ENCODE measurements around the gene TRIO. TPM values are rescaled to one million over a fixed set of nuclear protein-coding genes. Genes with fewer than 3 reads are reported as not detected.

The TRIO gene
- total RNA-seq, 3 donors from 2014 or later (not counting 1 experiment from before 2014, with no cell fraction given), result 84.6 to 136 (median 94.3) TPM

DNA sequence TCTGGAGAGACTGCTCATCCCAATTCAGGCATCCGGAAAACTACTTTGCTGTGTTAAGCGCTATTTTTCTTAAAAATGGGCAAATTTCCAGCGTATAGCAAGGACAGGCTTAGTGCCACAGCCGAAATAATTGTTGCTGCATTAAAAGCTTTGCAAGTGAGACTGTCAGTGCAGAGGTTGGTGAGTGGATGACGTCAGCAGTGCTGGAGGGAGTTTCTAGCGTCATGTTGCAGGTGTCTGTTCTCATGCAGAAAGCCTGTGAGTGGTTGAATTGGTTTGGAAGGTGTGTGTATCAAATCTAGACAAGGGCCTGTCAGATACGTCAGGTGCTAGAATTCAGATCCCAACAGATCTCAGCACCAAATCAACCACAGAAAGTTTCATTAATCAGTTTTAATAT, 204.4 kb downstream of the TRIO start:
- no peak overlapping the region for H3K27ac Mint-ChIP-seq
- WGBS (ENCODE audit: insufficient coverage), result 85% methylated on average over 6 of the region's 7 CpGs
- peaks cover 6% of the 10 kb centered on the region for H3K4me1 ChIP-seq (ENCODE audit: control insufficient read depth, insufficient read depth, low read length)
- DNase-seq (no peak), ATAC-seq (no peak)
- no peak overlapping the region for H3K27ac ChIP-seq (ENCODE audit: low read length)
- H3K4me1 Mint-ChIP-seq, result peaks cover 0 to 5% of the 10 kb centered on the region in 2 donors
- H3K4me3 ChIP-seq (ENCODE audit: low read length), result no peak overlapping the region
- no peaks in the 10 kb centered on the region for H3K36me3 Mint-ChIP-seq
- no peaks in the 10 kb centered on the region for H3K9me3 ChIP-seq (ENCODE audit: control insufficient read depth, insufficient read depth, low read length)
- intact Hi-C loops (cut with micrococcal nuclease), result no loop called here
- no peaks in the 10 kb centered on the region for H3K9me3 Mint-ChIP-seq
- H3K27me3 Mint-ChIP-seq (ENCODE audit: low read depth in 2 of 2), result no peaks in the 10 kb centered on the region
- H3K36me3 ChIP-seq (ENCODE audit: control insufficient read depth, insufficient read depth, low read length), result peaks cover 3% of the 10 kb centered on the region
- H3K27me3 ChIP-seq (ENCODE audit: control insufficient read depth, insufficient read depth, low read length), result no peaks in the 10 kb centered on the region
- no peak for TF ChIP-seq CTCF (IDR thresholded peaks at IDR 0.05)
- no peak overlapping the region for H3K4me3 Mint-ChIP-seq

DNA sequence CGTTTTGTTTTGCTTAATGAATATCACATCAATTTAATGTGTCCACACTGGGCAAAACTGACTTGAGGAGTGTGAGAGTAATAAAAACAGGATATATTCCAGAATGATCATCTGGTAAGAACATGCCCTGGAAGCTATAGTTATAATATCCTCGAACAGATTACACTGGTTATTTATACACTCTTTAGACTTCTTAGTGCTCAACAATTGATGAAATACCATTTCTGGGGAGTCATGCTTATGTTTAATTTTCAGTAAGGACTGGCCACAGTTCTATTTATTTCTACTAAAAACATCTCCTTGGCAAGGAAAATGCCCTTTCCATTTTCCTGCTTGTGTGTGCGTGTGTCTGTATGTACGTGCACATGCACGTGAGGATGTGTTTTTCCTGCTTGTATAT, 205.0 kb downstream of the TRIO start:
- intact Hi-C loops (cut with micrococcal nuclease), result no loop called here
- TF ChIP-seq CTCF (IDR thresholded peaks at IDR 0.05), result no peak
- Mint-ChIP-seq H3K27me3 (ENCODE audit: low read depth in 2 of 2) (no peaks in the 10 kb centered on the region), H3K4me3 (no peak overlapping the region), H3K36me3 (no peaks in the 10 kb centered on the region), H3K4me1 (peaks cover 0 to 5% of the 10 kb centered on the region in 2 donors), H3K9me3 (no peaks in the 10 kb centered on the region), H3K27ac (no peak overlapping the region)
- Histone ChIP-seq H3K9me3 (ENCODE audit: control insufficient read depth, insufficient read depth, low read length) (no peaks in the 10 kb centered on the region), H3K27ac (ENCODE audit: low read length) (no peak overlapping the region), H3K4me3 (ENCODE audit: low read length) (no peak overlapping the region), H3K36me3 (ENCODE audit: control insufficient read depth, insufficient read depth, low read length) (peaks cover 3% of the 10 kb centered on the region), H3K27me3 (ENCODE audit: control insufficient read depth, insufficient read depth, low read length) (no peaks in the 10 kb centered on the region), H3K4me1 (ENCODE audit: control insufficient read depth, insufficient read depth, low read length) (peaks cover 6% of the 10 kb centered on the region)
- DNase-seq (no peak), ATAC-seq (no peak)
- 69% methylated on average over 4 of the region's 5 CpGs for whole genome bisulfite sequencing (ENCODE audit: insufficient coverage)

GRCh38 chr5:14349029-14349428, 205.9 kb downstream of the TRIO start:
- ATAC-seq, result no peak
- Mint-ChIP-seq H3K36me3 (no peaks in the 10 kb centered on the region), H3K4me1 (peaks cover 0 to 5% of the 10 kb centered on the region in 2 donors), H3K4me3 (no peak overlapping the region), H3K9me3 (no peaks in the 10 kb centered on the region), H3K27ac (peak overlapping the region in 1 of 2 donors; percentile 67), H3K27me3 (ENCODE audit: low read depth in 2 of 2) (no peaks in the 10 kb centered on the region)
- intact Hi-C loops (cut with micrococcal nuclease), result no loop called here
- Histone ChIP-seq H3K27ac (ENCODE audit: low read length) (no peak overlapping the region), H3K9me3 (ENCODE audit: control insufficient read depth, insufficient read depth, low read length) (no peaks in the 10 kb centered on the region), H3K4me1 (ENCODE audit: control insufficient read depth, insufficient read depth, low read length) (peaks cover 6% of the 10 kb centered on the region), H3K27me3 (ENCODE audit: control insufficient read depth, insufficient read depth, low read length) (no peaks in the 10 kb centered on the region), H3K36me3 (ENCODE audit: control insufficient read depth, insufficient read depth, low read length) (peaks cover 3% of the 10 kb centered on the region), H3K4me3 (ENCODE audit: low read length) (no peak overlapping the region)
- TF ChIP-seq CTCF (IDR thresholded peaks at IDR 0.05), result no peak
- WGBS (ENCODE audit: insufficient coverage), result 97% methylated on average over 7 of the region's 8 CpGs
- no peak for DNase-seq

- 72% methylated on average over 7 of the region's 7 CpGs for WGBS (ENCODE audit: insufficient coverage)
- no peaks in the 10 kb centered on the region for H3K36me3 Mint-ChIP-seq
- no peak overlapping the region for H3K27ac Mint-ChIP-seq
- peaks cover 2 to 6% of the 10 kb centered on the region in 2 donors for H3K4me1 Mint-ChIP-seq
- Histone ChIP-seq H3K4me1 (ENCODE audit: control insufficient read depth, insufficient read depth, low read length) (peaks cover 6% of the 10 kb centered on the region), H3K4me3 (ENCODE audit: low read length) (no peak overlapping the region), H3K27ac (ENCODE audit: low read length) (no peak overlapping the region), H3K9me3 (ENCODE audit: control insufficient read depth, insufficient read depth, low read length) (no peaks in the 10 kb centered on the region), H3K27me3 (ENCODE audit: control insufficient read depth, insufficient read depth, low read length) (no peaks in the 10 kb centered on the region), H3K36me3 (ENCODE audit: control insufficient read depth, insufficient read depth, low read length) (no peaks in the 10 kb centered on the region)
- no peak overlapping the region for H3K4me3 Mint-ChIP-seq
- TF ChIP-seq CTCF (IDR thresholded peaks at IDR 0.05), result no peak
- intact Hi-C loops (cut with micrococcal nuclease), result no loop called here
- ATAC-seq (no peak), DNase-seq (no peak)
- no peaks in the 10 kb centered on the region for H3K9me3 Mint-ChIP-seq
- no peaks in the 10 kb centered on the region for H3K27me3 Mint-ChIP-seq (ENCODE audit: low read depth in 2 of 2)
These were observed 208.0 kb downstream of the TRIO start for GRCh38 chr5:14351086-14351661.
